Fibroblast of gingiva (primary cell): ENCODE measurements around the gene COL6A2.

Experiments used
- DNase-seq: peaks from one replicate; pipeline ENCODE4 v3.0.0-alpha.2; 2011; ENCODE audit warnings: low read depth

COL6A2 gene

GRCh38 chr21:46114963-46115362, 17.1 kb downstream of the COL6A2 start:
- no peak for DNase-seq

GRCh38 chr21:46115441-46116188, 17.7 kb downstream of the COL6A2 start:
- no peak for DNase-seq

- DNase-seq = no peak
Measured at GRCh38 chr21:46116189-46116775, 18.4 kb downstream of the COL6A2 start.

GRCh38 chr21:46116776-46117585, 19.1 kb downstream of the COL6A2 start:
- DNase-seq = peak; percentile 91

- no peak for DNase-seq
Measured at GRCh38 chr21:46117586-46118315, 19.8 kb downstream of the COL6A2 start.

- no peak for DNase-seq
Measured at GRCh38 chr21:46118316-46119143, 20.6 kb downstream of the COL6A2 start.

GRCh38 chr21:46119144-46119636, 21.3 kb downstream of the COL6A2 start:
- DNase-seq = no peak

- DNase-seq = no peak
Measured at GRCh38 chr21:46119637-46120271, 21.8 kb downstream of the COL6A2 start.

- no peak for DNase-seq
Measured at GRCh38 chr21:46120301-46121285, 22.7 kb downstream of the COL6A2 start.

- DNase-seq = no peak
Measured at GRCh38 chr21:46121286-46122221, 23.6 kb downstream of the COL6A2 start.

- DNase-seq = peak; percentile 36
Measured at GRCh38 chr21:46122237-46122671, 24.3 kb downstream of the COL6A2 start.

GRCh38 chr21:46122758-46123683, 25.1 kb downstream of the COL6A2 start:
- DNase-seq = no peak

- no peak for DNase-seq
Measured at GRCh38 chr21:46124083-46124925, 26.4 kb downstream of the COL6A2 start.

GRCh38 chr21:46124926-46125845, 27.3 kb downstream of the COL6A2 start:
- no peak for DNase-seq

GRCh38 chr21:46125846-46126301, 28.0 kb downstream of the COL6A2 start:
- no peak for DNase-seq
